ENCODE results near the gene TBX4.
"Not testable (repeated sequence)": the region's sequence is repeated elsewhere in the genome, so short reads cannot be mapped to it uniquely, and the experiment has no call there.

Gene TBX4

GRCh38 chr17:61413661-61414126 lies 38.5 kb upstream of the TBX4 start:
- DNase-seq, result no peak

DNA sequence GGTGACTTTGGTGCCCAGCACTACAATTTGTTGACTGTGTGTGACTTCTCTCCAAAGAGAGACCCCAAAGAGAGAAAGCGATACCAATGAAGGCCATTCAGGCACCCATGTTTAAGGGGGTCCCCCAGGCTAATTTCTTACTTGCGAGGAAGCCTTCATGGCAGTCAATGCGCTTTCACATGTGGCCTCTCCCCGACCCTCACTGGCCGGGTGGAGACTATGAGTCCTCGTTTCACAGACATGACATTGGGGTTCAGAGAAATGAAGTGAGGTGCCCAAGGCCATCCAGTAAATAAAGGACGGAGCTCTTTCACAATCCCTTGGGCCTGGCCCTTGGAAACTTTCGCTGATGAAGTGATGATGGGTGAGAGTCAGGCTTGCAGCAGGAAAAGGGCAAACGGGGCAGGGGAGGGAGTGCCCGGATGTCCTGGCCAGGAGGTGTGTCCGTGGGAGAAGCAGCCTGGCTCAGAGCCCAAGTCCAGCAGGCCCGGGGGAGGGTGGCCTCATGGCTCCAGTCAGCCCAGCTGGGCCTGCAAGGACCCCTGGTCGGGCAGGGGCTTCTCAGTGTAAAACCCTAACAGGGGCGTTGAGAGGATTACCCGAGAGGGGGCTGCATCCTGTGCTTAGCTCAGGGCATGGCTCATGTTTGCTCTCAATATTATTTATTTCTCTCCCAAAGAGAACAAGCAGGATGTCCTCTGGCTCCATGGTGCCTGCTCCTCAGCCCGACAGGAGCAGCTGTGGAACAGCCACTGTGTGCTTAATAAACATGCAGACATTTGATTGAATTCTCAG lies 37.9 kb upstream of the TBX4 start:
- DNase-seq, result no peak

- no peak for DNase-seq
Measured at GRCh38 chr17:61414936-61415251, 37.3 kb upstream of the TBX4 start.

- no peak for DNase-seq
Measured at GRCh38 chr17:61415374-61416210, 36.6 kb upstream of the TBX4 start.

- DNase-seq, result no peak
Measured at GRCh38 chr17:61416211-61416539, 36.0 kb upstream of the TBX4 start.

- peak; percentile 97 for DNase-seq
Measured at GRCh38 chr17:61416540-61417363, 35.5 kb upstream of the TBX4 start.

GRCh38 chr17:61418449-61418848 lies 33.8 kb upstream of the TBX4 start:
- DNase-seq, result no peak

DNA sequence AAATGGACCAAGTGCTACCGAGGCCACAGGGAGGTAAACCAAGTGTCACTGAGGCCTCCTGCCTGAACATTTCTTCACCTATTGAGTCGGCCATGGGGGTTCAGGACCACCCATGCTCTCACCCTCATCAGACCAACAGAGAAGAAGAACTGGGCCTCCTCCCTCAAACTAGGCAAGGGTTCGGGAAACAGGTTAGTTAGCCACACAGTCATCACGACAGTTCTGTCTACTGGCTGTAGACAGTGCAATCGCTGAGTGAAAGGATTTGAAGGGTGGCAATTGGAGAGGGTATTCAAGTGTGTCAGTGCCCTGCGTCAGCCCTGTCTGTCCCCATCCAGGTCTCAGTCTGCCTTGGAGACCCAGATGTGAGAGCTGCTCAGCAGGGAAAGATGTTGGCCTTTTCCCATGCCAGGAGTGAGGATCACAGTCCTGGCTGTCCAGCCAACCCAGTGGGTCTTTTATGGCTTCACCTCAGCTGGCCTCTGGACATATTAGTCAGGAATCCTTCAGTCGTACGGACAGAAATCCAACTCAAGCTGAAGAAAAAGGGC lies 32.7 kb upstream of the TBX4 start:
- no peak for DNase-seq

DNA sequence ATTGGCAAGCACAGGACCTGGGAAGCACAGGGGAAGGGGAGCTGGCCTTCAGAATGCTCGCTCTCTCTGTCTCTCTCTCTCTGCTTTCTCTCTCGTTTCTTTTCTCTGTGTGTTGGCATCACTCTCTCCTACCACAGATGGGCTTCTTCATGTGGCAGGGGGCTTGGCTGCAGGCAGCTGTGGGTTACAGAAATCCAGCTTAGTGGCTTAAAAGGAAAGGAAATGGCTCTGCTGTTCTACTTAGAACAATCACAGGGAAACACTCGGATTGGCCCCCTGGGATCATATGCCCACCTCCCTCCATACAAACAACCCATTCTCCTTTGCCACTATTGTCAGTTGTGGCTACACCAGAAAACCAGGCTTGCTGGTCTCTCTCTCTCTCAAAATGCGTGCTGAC lies 32.2 kb upstream of the TBX4 start:
- no peak for DNase-seq

DNA sequence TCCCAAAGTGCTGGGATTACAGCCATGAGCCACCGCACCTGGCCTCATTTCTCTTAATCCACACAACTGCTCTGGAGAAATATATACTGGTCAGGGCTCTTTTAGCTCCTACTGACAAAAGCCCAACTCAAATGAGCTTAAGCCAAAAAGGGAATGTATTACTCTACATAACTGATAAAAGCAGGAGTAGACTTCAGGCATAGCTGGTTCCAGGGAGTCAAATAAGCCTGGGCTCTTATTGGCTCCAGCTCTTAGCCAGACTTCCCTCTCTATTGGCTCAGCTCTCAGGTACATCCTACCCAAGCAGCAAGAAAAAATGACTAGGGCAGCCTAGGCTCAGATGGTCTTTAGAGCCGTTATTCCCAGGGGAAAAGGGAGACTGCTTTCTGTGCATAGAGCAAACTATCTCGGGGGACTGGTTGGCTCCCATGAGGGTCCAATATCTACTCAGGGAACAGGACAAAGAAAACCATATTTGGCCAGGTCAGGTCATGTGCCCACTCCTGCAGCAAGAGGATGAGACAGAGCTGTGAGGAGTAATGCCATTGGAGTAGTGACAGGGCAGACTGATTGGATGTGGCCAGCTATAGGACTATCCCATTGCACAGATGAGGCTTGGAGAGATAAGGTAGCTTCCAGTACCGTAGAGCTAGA lies 31.4 kb upstream of the TBX4 start:
- no peak for DNase-seq

DNA sequence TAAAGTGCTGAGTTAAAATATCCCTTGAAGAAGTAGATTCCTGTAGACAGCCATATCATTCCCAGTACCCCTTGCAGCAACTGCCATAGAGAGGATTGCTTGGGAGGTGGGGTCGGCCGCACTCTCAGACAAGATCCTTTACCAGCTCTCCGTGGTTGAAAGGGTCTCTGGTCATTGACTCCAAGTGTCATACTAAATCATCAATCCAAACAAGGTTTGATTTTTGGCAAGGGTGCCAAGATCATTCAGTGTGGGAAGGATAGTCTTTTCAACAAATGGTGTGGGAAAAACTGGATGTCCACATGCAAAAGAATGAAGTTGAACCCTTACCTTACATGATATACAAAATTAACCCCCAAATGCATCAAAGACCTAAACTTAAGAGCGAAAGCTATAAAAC lies 30.8 kb upstream of the TBX4 start:
- DNase-seq, result no peak

- no peak for DNase-seq
Measured at GRCh38 chr17:61422116-61422799, 30.0 kb upstream of the TBX4 start.

DNA sequence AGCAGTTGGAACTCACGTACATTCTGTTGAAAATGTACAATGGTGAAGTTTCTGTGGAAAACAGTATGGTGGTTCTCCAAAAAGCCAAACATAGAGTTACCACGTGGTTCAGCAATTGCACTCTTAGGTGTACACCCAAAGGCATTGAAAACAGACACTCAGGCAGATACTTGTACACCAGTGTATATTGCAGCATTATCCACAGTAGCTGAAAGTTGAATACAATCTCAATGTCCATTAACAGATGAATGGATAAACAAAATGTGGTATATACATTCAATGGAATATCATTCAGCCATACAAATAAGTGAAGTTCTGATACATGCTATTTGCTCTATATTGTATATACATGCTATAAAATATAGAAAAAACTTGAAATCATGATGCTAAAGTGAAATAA lies 29.4 kb upstream of the TBX4 start:
- DNase-seq, result no peak

DNA sequence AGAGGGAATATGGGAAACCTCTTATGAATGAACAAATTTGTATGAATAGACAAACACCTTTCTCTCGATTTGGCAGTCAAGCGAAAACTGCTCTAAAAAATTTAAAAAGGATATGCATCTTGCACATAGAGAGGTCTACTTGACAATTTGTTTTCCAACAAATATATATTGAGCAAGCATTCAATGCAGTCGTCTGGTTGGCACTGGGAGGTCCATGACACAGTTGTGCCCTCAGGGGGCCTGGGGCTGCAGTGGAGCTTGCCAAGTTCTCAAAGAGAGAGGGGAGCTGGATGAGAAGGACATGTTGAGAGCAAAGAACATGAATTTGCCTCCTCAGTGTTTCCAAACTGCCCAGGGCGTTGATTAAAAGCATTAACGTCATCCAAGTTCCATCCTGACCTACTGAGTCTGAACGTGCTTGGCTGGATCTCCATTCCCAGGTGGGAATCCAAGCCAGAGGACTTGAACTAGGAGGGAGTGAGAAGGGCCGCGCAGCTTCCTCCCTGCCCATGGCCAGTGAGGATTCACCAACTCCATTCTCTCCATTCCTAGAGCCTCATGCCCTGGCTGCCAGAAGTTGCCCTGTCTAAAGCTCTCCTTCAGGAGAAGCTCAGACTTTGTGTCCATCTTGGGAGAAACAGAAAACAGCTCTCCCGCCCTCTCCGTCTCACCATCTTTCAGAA lies 28.1 kb upstream of the TBX4 start:
- no peak for DNase-seq

DNA sequence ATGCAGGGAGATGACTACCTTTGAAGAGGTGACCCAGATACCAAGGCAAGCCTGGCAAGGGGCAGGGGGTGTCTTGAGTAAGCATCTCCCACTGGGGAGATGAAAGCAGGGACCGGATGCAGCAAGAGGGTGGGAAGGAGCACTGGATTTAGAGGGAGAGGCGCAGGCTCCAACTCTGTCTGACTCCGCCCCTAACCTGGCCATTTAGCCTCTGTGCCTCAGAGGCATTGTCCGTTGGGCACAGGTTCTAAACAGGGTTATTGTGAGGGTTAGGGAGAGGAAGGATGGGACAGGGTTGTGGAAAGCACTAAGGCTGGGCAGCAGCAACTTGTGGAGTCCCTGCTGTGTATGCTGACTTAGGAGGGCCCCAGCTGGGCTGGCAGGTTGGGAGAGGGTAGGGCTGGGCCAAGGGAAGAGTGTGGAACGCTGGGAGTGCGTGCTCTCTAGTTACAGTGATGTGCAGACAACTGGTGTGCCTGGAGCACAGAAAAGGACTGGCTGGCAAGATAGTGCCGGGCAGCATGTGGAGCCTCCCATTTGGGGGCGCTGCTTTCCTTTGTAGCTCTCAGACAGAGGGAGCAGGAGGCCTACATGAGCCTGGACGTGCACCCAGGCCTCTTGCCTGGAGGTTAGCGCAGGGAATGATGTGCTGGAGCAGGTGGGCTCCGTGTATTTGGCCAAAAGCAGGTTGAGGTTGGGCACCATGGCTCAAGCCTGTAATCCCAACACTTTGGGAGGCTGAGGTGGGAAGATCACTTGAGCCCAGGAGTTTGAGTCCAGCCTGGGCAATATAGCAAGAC lies 26.3 kb upstream of the TBX4 start:
- no peak for DNase-seq

- peak; percentile 77 for DNase-seq
Measured at GRCh38 chr17:61426482-61427304, 25.5 kb upstream of the TBX4 start.

GRCh38 chr17:61427567-61427966 lies 24.7 kb upstream of the TBX4 start:
- DNase-seq, result no peak

DNA sequence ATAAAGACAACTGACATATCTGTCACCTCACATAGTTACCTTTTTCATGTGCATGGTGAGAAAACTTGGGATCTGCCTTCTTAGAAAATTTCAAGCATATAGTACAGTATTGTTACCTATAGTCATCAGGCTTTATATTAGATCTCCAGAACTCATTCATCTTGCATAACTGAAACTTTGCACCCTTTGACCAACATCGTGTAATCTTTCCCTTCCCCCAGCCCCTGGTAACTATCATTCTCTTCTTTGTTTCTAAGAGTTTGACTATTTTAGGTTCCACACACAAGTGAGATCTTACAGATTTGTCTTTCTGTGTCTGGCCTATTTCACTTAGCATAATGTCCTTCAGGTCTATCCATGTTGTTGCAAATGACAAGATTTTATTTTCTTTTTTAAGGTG lies 22.9 kb upstream of the TBX4 start:
- no peak for DNase-seq

GRCh38 chr17:61429831-61430230 lies 22.4 kb upstream of the TBX4 start:
- not testable (repeated sequence) for DNase-seq
